Measurements from ENCODE around the gene SPN. TPM values are rescaled to one million over a fixed set of nuclear protein-coding genes. Genes with fewer than 3 reads are reported as not detected.
A peak's percentile ranks its signal among the peaks of the same experiment; 100 is the strongest.
"Not testable (repeated sequence)": the region's sequence is repeated elsewhere in the genome, so short reads cannot be mapped to it uniquely, and the experiment has no call there.

The SPN gene
- total RNA-seq, 5 donors from 2014 or later (not counting 1 experiment from before 2014, with no cell fraction given) = 124 to 172 (median 161) TPM

DNA sequence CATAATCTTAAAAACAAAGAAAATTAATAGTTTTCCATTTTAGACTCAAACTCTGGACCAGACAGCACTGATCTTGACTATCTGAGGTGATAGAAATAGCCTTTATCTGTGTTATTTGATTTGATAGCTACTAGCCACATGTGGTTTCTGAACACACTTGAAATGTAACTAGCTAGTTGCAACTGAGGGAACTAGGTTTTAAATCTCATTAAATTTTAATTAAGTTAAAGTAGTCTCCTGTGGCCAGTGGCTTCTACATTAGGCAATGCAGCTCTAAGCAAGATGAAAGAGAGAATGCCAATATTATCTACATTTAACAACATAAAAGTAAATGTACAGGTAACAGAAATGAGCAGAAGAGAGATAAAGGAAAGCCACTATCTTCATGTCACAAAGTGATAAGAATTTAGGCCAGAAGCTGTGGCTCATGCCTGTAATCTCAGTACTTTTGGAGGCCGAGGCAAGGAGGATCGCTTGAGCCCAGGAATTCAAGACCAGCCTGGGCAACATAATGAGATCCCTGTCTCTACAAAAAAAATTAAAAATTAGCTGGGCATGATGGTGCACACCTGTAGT, 11.2 kb upstream of the SPN start:
- H3K36me3 ChIP-seq (ENCODE audit: control insufficient read depth in 2 of 2, extremely low read depth in 1 of 2, insufficient read depth in 1 of 2, low read length in 1 of 2) = no peaks in the 10 kb centered on the region
- H3K27ac Mint-ChIP-seq = no peak overlapping the region
- no peak overlapping the region for H3K27ac ChIP-seq (ENCODE audit: low read length)
- no peaks in the 10 kb centered on the region for H3K9me3 Mint-ChIP-seq
- CTCF ChIA-PET = interaction anchor here in 1 of 2 donors (1.0 kb wide), 1 partner anchor 28 kb away, joined by 3 read pairs; no protein-coding TSS in a partner anchor
- H3K27me3 Mint-ChIP-seq = no peaks in the 10 kb centered on the region
- peaks cover 0 to 2% of the 10 kb centered on the region in 2 experiments for H3K27me3 ChIP-seq (replicated peaks in 1 of 2; ENCODE audit: control insufficient read depth in 2 of 2, extremely low read depth in 1 of 2, insufficient read depth in 2 of 2, low read length in 1 of 2)
- H3K36me3 Mint-ChIP-seq = no peaks in the 10 kb centered on the region
- POLR2A ChIA-PET = interaction anchor here in 1 of 2 donors (0.6 kb wide), 1 partner anchor 431 kb away, joined by 3 read pairs; no protein-coding TSS in a partner anchor
- H3K4me3 Mint-ChIP-seq = no peak overlapping the region
- no peaks in the 10 kb centered on the region for H3K9me3 ChIP-seq
- no peak for DNase-seq
- H3K4me1 Mint-ChIP-seq = peaks cover 9 to 19% (median 17%) of the 10 kb centered on the region in 3 donors
- peaks cover 0 to 2% of the 10 kb centered on the region in 2 experiments for H3K4me1 ChIP-seq (ENCODE audit: control insufficient read depth in 1 of 2, extremely low read depth in 1 of 2, insufficient read depth in 2 of 2, low read length in 2 of 2)
- WGBS (ENCODE audit: insufficient coverage) = 94% methylated on average over 2 of the region's 2 CpGs
- H3K4me3 ChIP-seq (ENCODE audit: control insufficient read depth in 1 of 2, extremely low read depth in 1 of 2, low read length in 1 of 2) = no peak overlapping the region
- no peak for ATAC-seq (replicated peaks in 1 of 4)

- H3K27me3 Mint-ChIP-seq = no peaks in the 10 kb centered on the region
- no peak overlapping the region for H3K4me3 Mint-ChIP-seq
- Histone ChIP-seq H3K27ac (ENCODE audit: low read length) (no peak overlapping the region), H3K9me3 (no peaks in the 10 kb centered on the region), H3K27me3 (replicated peaks in 1 of 2; ENCODE audit: control insufficient read depth in 2 of 2, extremely low read depth in 1 of 2, insufficient read depth in 2 of 2, low read length in 1 of 2) (peaks cover 0 to 2% of the 10 kb centered on the region in 2 experiments), H3K4me1 (ENCODE audit: control insufficient read depth in 1 of 2, extremely low read depth in 1 of 2, insufficient read depth in 2 of 2, low read length in 2 of 2) (peaks cover 0 to 2% of the 10 kb centered on the region in 2 experiments), H3K4me3 (ENCODE audit: control insufficient read depth in 1 of 2, extremely low read depth in 1 of 2, low read length in 1 of 2) (no peak overlapping the region), H3K36me3 (ENCODE audit: control insufficient read depth in 2 of 2, extremely low read depth in 1 of 2, insufficient read depth in 1 of 2, low read length in 1 of 2) (no peaks in the 10 kb centered on the region)
- H3K9me3 Mint-ChIP-seq = no peaks in the 10 kb centered on the region
- DNase-seq (no peak), ATAC-seq (replicated peaks in 1 of 4) (no peak)
- 66% methylated on average over 4 of the region's 12 CpGs for WGBS (ENCODE audit: insufficient coverage)
- H3K4me1 Mint-ChIP-seq = peaks cover 10 to 19% (median 18%) of the 10 kb centered on the region in 3 donors
- H3K36me3 Mint-ChIP-seq = no peaks in the 10 kb centered on the region
- ChIA-PET CTCF (no interaction called here), POLR2A (interaction anchor here (0.6 to 0.7 kb wide), 3 partner anchors 85 to 422 kb away, joined by 3 to 4 read pairs (median 3); no protein-coding TSS in a partner anchor)
- no peak overlapping the region for H3K27ac Mint-ChIP-seq
These were observed 9.6 kb upstream of the SPN start for GRCh38 chr16:29653471-29653870.

DNA sequence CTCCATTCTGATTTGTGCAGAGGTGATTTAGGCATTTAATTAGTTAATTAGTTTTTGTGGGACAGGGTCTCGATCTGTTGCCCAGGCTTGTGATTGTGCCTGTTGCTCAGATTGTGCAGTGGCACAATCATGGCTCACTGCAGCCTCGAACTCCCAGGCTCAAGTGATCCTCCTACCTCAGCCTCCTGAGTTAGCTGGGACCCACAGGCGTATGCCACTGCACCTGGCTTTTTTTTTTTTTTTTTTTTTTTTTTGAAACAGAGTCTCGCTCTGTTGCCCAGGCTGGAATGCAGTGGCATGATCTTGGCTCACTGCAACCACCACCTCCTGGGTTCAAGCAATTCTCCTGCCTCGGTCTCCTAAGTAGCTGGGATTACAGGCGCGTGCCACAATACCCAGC, 9.2 kb upstream of the SPN start:
- not testable (repeated sequence) for ATAC-seq (replicated peaks in 1 of 4); H3K4me3 ChIP-seq (ENCODE audit: control insufficient read depth in 1 of 2, extremely low read depth in 1 of 2, low read length in 1 of 2); DNase-seq; H3K4me3 Mint-ChIP-seq; H3K4me1 ChIP-seq (ENCODE audit: control insufficient read depth in 1 of 2, extremely low read depth in 1 of 2, insufficient read depth in 2 of 2, low read length in 2 of 2); H3K27ac Mint-ChIP-seq; H3K27ac ChIP-seq (ENCODE audit: low read length); H3K9me3 Mint-ChIP-seq; H3K9me3 ChIP-seq; H3K36me3 Mint-ChIP-seq; H3K27me3 Mint-ChIP-seq; H3K27me3 ChIP-seq (replicated peaks in 1 of 2; ENCODE audit: control insufficient read depth in 2 of 2, extremely low read depth in 1 of 2, insufficient read depth in 2 of 2, low read length in 1 of 2); H3K36me3 ChIP-seq (ENCODE audit: control insufficient read depth in 2 of 2, extremely low read depth in 1 of 2, insufficient read depth in 1 of 2, low read length in 1 of 2)
- H3K4me1 Mint-ChIP-seq = peaks cover 13 to 22% (median 21%) of the 10 kb centered on the region in 3 donors
- WGBS (ENCODE audit: insufficient coverage) = 100% methylated on average over 1 of the region's 7 CpGs
- POLR2A ChIA-PET = interaction anchor here in 1 of 2 donors (0.6 kb wide), 2 partner anchors 85 to 187 kb away, joined by 3 read pairs; no protein-coding TSS in a partner anchor
- CTCF ChIA-PET = interaction anchor here (0.6 kb wide), 2 partner anchors 23 to 1040 kb away, joined by 3 to 4 read pairs; no protein-coding TSS in a partner anchor

- ChIA-PET POLR2A (interaction anchor here in 1 of 2 donors (0.6 to 0.7 kb wide), 2 partner anchors 15 to 1172 kb away, joined by 9 to 11 read pairs; no protein-coding TSS in a partner anchor), CTCF (no interaction called here)
- H3K9me3 Mint-ChIP-seq = no peaks in the 10 kb centered on the region
- Histone ChIP-seq H3K36me3 (ENCODE audit: control insufficient read depth in 2 of 2, extremely low read depth in 1 of 2, insufficient read depth in 1 of 2, low read length in 1 of 2) (no peaks in the 10 kb centered on the region), H3K4me3 (ENCODE audit: control insufficient read depth in 1 of 2, extremely low read depth in 1 of 2, low read length in 1 of 2) (no peak overlapping the region), H3K27ac (ENCODE audit: low read length) (no peak overlapping the region), H3K9me3 (no peaks in the 10 kb centered on the region), H3K27me3 (replicated peaks in 1 of 2; ENCODE audit: control insufficient read depth in 2 of 2, extremely low read depth in 1 of 2, insufficient read depth in 2 of 2, low read length in 1 of 2) (no peaks in the 10 kb centered on the region), H3K4me1 (ENCODE audit: control insufficient read depth in 1 of 2, extremely low read depth in 1 of 2, insufficient read depth in 2 of 2, low read length in 2 of 2) (peaks cover 5 to 20% of the 10 kb centered on the region in 2 experiments)
- H3K4me1 Mint-ChIP-seq = peaks cover 27 to 37% (median 27%) of the 10 kb centered on the region in 3 donors
- no peaks in the 10 kb centered on the region for H3K27me3 Mint-ChIP-seq
- DNase-seq (no peak), ATAC-seq (replicated peaks in 1 of 4) (no peak)
- H3K27ac Mint-ChIP-seq = peak overlapping the region; percentile 59 to 79
- 100% methylated on average over 6 of the region's 11 CpGs for WGBS (ENCODE audit: insufficient coverage)
- no peaks in the 10 kb centered on the region for H3K36me3 Mint-ChIP-seq
- H3K4me3 Mint-ChIP-seq = no peak overlapping the region
These were observed 6.1 kb upstream of the SPN start for GRCh38 chr16:29656688-29657523.

- Histone ChIP-seq H3K27me3 (replicated peaks in 1 of 2; ENCODE audit: control insufficient read depth in 2 of 2, extremely low read depth in 1 of 2, insufficient read depth in 2 of 2, low read length in 1 of 2) (no peaks in the 10 kb centered on the region), H3K9me3 (no peaks in the 10 kb centered on the region), H3K4me1 (ENCODE audit: control insufficient read depth in 1 of 2, extremely low read depth in 1 of 2, insufficient read depth in 2 of 2, low read length in 2 of 2) (peaks cover 8 to 30% of the 10 kb centered on the region in 2 experiments), H3K4me3 (ENCODE audit: control insufficient read depth in 1 of 2, extremely low read depth in 1 of 2, low read length in 1 of 2) (no peak overlapping the region), H3K27ac (ENCODE audit: low read length) (no peak overlapping the region), H3K36me3 (ENCODE audit: control insufficient read depth in 2 of 2, extremely low read depth in 1 of 2, insufficient read depth in 1 of 2, low read length in 1 of 2) (no peaks in the 10 kb centered on the region)
- no peaks in the 10 kb centered on the region for H3K27me3 Mint-ChIP-seq
- ChIA-PET POLR2A (no interaction called here), CTCF (interaction anchor here in 1 of 2 donors (0.6 kb wide), 1 partner anchor 40 kb away, joined by 3 read pairs; no protein-coding TSS in a partner anchor)
- DNase-seq (no peak), ATAC-seq (replicated peaks in 1 of 4) (no peak)
- no peak overlapping the region for H3K4me3 Mint-ChIP-seq
- peak overlapping the region; percentile 87 to 88 for H3K27ac Mint-ChIP-seq
- peaks cover 34 to 45% (median 45%) of the 10 kb centered on the region in 3 donors for H3K4me1 Mint-ChIP-seq
- H3K36me3 Mint-ChIP-seq = peaks cover 2% of the 10 kb centered on the region
- WGBS (ENCODE audit: insufficient coverage) = 95% methylated on average over 5 of the region's 6 CpGs
- no peaks in the 10 kb centered on the region for H3K9me3 Mint-ChIP-seq
These were observed 4.3 kb upstream of the SPN start for GRCh38 chr16:29658705-29659104.
